GM12864 (cell line): ENCODE measurements around the gene ZBTB38.
A peak's percentile ranks its signal among the peaks of the same experiment; 100 is the strongest.

ENCODE experiments used
- DNase-seq: peaks from one replicate; pipeline ENCODE4 v3.0.0-alpha.2; 2011; ENCODE audit warnings: low read depth
- H3K4me3 ChIP-seq: 2 replicates; pipeline ENCODE4 v1.5.1; 2011; ENCODE audit warnings: mild to moderate bottlenecking, low read depth, low read length, control low read depth
- CTCF ChIP-seq: IDR thresholded peaks from 2 replicates; pipeline ENCODE4 v1.5.1; 2011; ENCODE audit warnings: low read depth, mild to moderate bottlenecking, moderate library complexity, low read length, control low read depth, inconsistent platforms; ENCODE audit errors: missing control alignments

The ZBTB38 gene

GRCh38 chr3:141380279-141380678 lies 12.0 kb downstream of the ZBTB38 start:
- peak overlapping the region; percentile 13; the same call in 1 of the 2 replicates for H3K4me3 ChIP-seq
- TF ChIP-seq CTCF = no peak
- DNase-seq = no peak

GRCh38 chr3:141380987-141381386 lies 12.7 kb downstream of the ZBTB38 start:
- DNase-seq = peak; percentile 92
- H3K4me3 ChIP-seq = no peak overlapping the region
- TF ChIP-seq CTCF = no peak

- no peak for TF ChIP-seq CTCF
- H3K4me3 ChIP-seq = peak overlapping the region; percentile 8; the same call in 1 of the 2 replicates
- no peak for DNase-seq
Observed at GRCh38 chr3:141382571-141382970, 14.3 kb downstream of the ZBTB38 start.

- no peak for TF ChIP-seq CTCF
- DNase-seq = no peak
- peak overlapping the region; percentile 58 for H3K4me3 ChIP-seq
Observed at GRCh38 chr3:141383555-141384129, 15.3 kb downstream of the ZBTB38 start.

- DNase-seq = no peak
- TF ChIP-seq CTCF = no peak
- H3K4me3 ChIP-seq = peak overlapping the region; percentile 58
Observed at GRCh38 chr3:141384157-141384556, 15.9 kb downstream of the ZBTB38 start.

GRCh38 chr3:141384575-141384974 lies 16.3 kb downstream of the ZBTB38 start:
- DNase-seq = no peak
- TF ChIP-seq CTCF = no peak
- H3K4me3 ChIP-seq = peak overlapping the region; percentile 58
